Stimulated activated memory B cell treated with anti-CD40 and anti-IgM and Interleukin-4, amounts not matched to agents 10 μg/mL and 1 μg/mL and 100 μg/mL, for 72 hours (primary cell): Measurements from ENCODE around the gene NOD2.

ENCODE experiments used
- ATAC-seq: fragments of 150-1000 bp; cut with Tn5 transposase; 2 replicates; pipeline ENCODE4 v1.10.0; 2021
- H3K27ac Mint-ChIP-seq: one replicate; pipeline ENCODE4 v1.8.0; 2022; ENCODE audit warnings: mild to moderate bottlenecking, mixed read lengths
- H3K27me3 Mint-ChIP-seq: one replicate; pipeline ENCODE4 v1.8.0; 2022; ENCODE audit warnings: mixed read lengths
- H3K36me3 Mint-ChIP-seq: one replicate; pipeline ENCODE4 v1.8.0; 2022; ENCODE audit warnings: mixed read lengths
- H3K4me1 Mint-ChIP-seq: one replicate; pipeline ENCODE4 v1.8.0; 2022; ENCODE audit warnings: mixed read lengths
- H3K4me3 Mint-ChIP-seq: one replicate; pipeline ENCODE4 v1.8.0; 2022; ENCODE audit warnings: mild to moderate bottlenecking, moderate library complexity, mixed read lengths
- H3K9me3 Mint-ChIP-seq: one replicate; pipeline ENCODE4 v1.8.0; 2022; ENCODE audit warnings: mixed read lengths

NOD2 gene

GRCh38 chr16:50712560-50712898 lies 19.1 kb downstream of the NOD2 start:
- no peak overlapping the region for H3K4me3 Mint-ChIP-seq
- no peaks in the 10 kb centered on the region for H3K27me3 Mint-ChIP-seq
- peaks cover 32% of the 10 kb centered on the region for H3K4me1 Mint-ChIP-seq
- H3K27ac Mint-ChIP-seq = no peak overlapping the region
- no peaks in the 10 kb centered on the region for H3K36me3 Mint-ChIP-seq
- H3K9me3 Mint-ChIP-seq = no peaks in the 10 kb centered on the region
- no peak for ATAC-seq

GRCh38 chr16:50712956-50713355 lies 19.6 kb downstream of the NOD2 start:
- no peaks in the 10 kb centered on the region for H3K9me3 Mint-ChIP-seq
- no peak overlapping the region for H3K27ac Mint-ChIP-seq
- no peaks in the 10 kb centered on the region for H3K27me3 Mint-ChIP-seq
- no peak for ATAC-seq
- no peak overlapping the region for H3K4me3 Mint-ChIP-seq
- H3K4me1 Mint-ChIP-seq = peaks cover 28% of the 10 kb centered on the region
- no peaks in the 10 kb centered on the region for H3K36me3 Mint-ChIP-seq

DNA sequence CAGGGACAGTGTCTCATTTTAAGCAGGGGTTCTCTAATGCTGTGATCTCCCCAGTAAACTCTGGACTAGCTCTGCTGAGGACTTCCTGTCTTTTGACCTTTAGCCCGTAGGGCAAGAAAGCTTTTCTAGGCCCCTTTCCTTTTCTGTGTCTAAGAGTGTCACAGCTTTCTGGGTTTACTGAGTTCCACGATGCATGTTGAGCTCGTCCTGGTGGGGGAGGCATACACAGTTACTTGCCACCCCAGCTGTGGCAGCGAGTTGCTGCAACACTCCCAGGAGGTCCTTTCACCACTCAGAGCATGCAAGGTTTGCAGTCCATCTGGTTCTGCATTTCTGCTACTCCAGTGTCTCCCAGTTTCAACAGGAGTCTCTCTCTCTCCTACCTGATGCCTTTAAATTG lies 23.7 kb downstream of the NOD2 start:
- H3K27ac Mint-ChIP-seq = no peak overlapping the region
- H3K27me3 Mint-ChIP-seq = no peaks in the 10 kb centered on the region
- no peaks in the 10 kb centered on the region for H3K36me3 Mint-ChIP-seq
- no peaks in the 10 kb centered on the region for H3K9me3 Mint-ChIP-seq
- H3K4me1 Mint-ChIP-seq = peaks cover 5% of the 10 kb centered on the region
- no peak for ATAC-seq
- no peak overlapping the region for H3K4me3 Mint-ChIP-seq

DNA sequence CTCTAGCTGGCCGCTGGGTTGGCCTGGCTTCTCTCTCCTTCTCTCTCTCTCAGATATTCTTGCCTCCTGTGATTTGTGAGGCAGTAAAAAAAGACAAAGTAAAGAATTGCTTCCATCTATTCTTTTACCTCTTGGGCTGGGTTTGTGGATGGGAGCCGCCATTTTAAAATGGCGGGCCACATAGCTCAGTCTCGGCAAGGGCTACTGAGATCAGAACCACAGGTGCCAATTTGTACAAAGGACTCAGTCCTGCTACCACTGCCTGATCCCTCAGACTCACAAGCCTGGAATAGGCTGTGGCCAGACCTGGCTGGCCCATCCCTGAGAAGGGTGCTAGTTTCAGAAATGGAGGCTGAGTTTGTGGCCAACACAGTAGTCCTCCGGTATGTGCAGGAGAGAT lies 24.1 kb downstream of the NOD2 start:
- Mint-ChIP-seq H3K9me3 (no peaks in the 10 kb centered on the region), H3K4me3 (no peak overlapping the region), H3K27ac (no peak overlapping the region), H3K27me3 (no peaks in the 10 kb centered on the region), H3K36me3 (peaks cover 3% of the 10 kb centered on the region), H3K4me1 (peaks cover 5% of the 10 kb centered on the region)
- ATAC-seq = no peak

GRCh38 chr16:50718061-50718760 lies 24.8 kb downstream of the NOD2 start:
- no peak overlapping the region for H3K4me3 Mint-ChIP-seq

DNA sequence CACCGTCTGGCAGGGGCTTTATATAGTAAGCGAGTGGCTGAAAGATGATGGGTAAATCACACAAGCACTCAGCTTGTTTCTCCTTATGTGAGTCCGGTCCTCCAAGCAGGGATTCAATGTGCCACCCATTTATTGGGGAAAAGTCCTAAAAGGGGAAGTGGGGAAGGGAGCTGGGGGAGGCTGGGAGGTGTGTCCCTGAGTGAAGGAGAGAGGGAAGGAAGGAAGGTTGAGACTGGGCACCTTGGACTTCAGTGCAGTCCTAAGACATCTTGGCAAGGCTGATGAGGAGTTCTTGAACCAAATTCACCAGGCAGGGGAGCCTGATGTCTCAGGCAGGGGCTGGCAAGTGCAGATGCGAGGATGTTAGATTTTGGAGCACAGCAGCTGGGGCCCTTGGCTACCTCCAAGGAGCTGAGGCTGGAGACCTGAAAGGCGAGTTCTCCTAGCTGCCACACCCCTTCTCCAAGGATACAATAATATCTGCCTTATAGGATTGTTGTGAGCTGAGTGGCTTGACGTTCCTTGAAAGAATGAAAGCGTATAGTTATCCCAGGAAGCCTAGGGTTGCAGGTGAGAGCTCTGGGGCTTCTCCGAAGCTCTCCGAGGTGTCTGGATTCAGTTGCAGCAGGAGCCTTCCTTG lies 25.5 kb downstream of the NOD2 start:
- ATAC-seq = no peak
- H3K36me3 Mint-ChIP-seq = peaks cover 16% of the 10 kb centered on the region
- peaks cover 3% of the 10 kb centered on the region for H3K9me3 Mint-ChIP-seq
- peaks cover 5% of the 10 kb centered on the region for H3K4me1 Mint-ChIP-seq
- no peak overlapping the region for H3K4me3 Mint-ChIP-seq
- no peak overlapping the region for H3K27ac Mint-ChIP-seq
- H3K27me3 Mint-ChIP-seq = no peaks in the 10 kb centered on the region

More at GRCh38 chr16:50718061-50718760, 24.8 kb downstream of the NOD2 start:
- Mint-ChIP-seq H3K4me1 (peaks cover 5% of the 10 kb centered on the region), H3K9me3 (peaks cover 1% of the 10 kb centered on the region), H3K36me3 (peaks cover 10% of the 10 kb centered on the region), H3K27ac (no peak overlapping the region), H3K27me3 (no peaks in the 10 kb centered on the region)
- ATAC-seq = no peak

DNA sequence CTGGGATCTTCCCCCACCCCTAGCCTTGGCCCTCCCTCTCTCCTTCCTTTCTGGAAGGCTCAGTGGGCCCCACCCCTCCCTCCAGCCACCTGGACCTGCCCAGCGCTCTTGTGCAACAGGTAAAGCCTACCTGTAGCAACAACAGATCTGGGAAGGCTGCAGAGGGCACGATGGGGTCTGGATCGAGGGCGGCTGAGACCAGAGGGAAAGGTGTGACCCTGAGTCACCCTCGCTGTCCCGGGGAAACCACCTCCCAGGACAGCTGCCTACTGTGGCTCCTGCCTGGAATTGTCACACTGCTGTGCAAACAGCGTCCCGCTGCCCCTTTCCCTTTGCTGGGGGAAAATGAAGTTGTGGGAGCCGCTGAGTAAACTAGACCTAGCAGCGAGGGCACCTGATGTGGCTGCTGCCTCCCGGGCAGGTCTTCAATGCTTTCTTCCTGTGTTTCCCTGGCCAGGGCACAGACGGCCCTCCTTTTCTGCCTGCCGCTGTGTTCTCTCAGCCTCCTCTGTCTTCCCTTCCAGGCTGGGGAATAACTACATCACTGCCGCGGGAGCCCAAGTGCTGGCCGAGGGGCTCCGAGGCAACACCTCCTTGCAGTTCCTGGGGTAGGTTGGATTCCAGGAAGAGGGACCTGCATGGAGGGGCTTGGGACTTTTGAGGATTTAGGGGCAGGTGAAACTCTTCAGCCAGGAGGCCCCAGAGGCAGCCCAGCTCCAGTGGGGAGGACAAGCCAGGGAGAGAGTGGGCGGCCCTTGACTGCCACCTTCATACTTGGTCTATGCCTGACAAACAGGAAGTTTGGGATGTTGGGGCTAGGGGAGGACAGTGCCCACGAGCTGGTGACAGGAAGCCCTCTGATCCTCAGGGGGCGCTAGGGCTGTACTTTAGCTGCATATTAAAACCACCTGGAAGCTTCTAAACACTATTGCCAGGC lies 26.3 kb downstream of the NOD2 start:
- ATAC-seq = no peak
- peak overlapping the region; percentile 61 for H3K27ac Mint-ChIP-seq

DNA sequence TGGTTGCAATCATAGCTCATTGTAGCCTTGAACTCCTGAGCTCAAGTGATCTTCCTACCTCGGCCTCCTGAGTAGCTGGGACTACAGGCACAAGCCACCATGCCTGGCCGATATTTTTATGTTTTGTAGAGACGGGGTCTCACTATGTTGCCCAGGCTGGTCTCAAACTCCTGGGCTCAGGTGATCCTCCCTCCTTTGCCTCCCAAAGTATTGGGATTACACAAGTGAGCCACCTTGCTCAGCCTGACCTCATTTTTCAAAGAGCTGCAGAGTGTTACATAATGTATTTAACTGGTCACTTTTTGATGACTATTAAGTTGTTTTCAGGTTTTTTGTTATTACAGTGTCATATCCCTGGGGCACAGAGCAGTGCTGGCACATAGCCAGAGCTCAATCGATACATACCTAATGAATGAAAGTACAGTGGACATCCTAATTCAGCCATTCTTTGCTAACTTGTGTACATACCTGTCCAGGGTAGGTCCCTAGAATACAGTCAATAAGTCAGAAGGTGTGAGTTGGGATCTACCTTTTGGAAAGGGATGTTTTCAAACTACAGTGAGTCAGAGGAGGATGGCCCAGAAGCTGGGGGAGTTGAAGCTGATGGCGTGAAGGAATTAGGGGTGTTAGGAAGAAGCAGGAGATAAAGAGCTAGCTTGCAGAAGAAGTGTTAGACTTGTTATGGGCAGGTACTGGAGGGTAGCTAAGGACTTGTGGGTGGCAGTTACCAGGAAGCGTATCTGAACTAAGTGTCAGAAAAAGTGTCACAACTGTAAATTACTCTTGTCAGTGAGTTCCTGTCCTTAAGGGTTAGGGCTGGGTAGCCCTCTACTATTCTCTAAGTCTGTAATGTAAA lies 28.4 kb downstream of the NOD2 start:
- no peak for ATAC-seq
- no peak overlapping the region for H3K4me3 Mint-ChIP-seq
- no peak overlapping the region for H3K27ac Mint-ChIP-seq
- H3K27me3 Mint-ChIP-seq = no peaks in the 10 kb centered on the region
- H3K36me3 Mint-ChIP-seq = peaks cover 28% of the 10 kb centered on the region
- peaks cover 5% of the 10 kb centered on the region for H3K4me1 Mint-ChIP-seq
- H3K9me3 Mint-ChIP-seq = peaks cover 3% of the 10 kb centered on the region

More for the DNA sequence above, 26.3 kb downstream of the NOD2 start:
- peaks cover 3% of the 10 kb centered on the region for H3K9me3 Mint-ChIP-seq
- peaks cover 22% of the 10 kb centered on the region for H3K36me3 Mint-ChIP-seq
- H3K27me3 Mint-ChIP-seq = no peaks in the 10 kb centered on the region
- H3K4me3 Mint-ChIP-seq = no peak overlapping the region
- H3K4me1 Mint-ChIP-seq = peaks cover 5% of the 10 kb centered on the region

- Mint-ChIP-seq H3K27me3 (no peaks in the 10 kb centered on the region), H3K4me1 (peaks cover 5% of the 10 kb centered on the region), H3K9me3 (peaks cover 3% of the 10 kb centered on the region), H3K36me3 (peaks cover 28% of the 10 kb centered on the region), H3K27ac (no peak overlapping the region), H3K4me3 (no peak overlapping the region)
- ATAC-seq = no peak
Observed at GRCh38 chr16:50722405-50722737, 29.0 kb downstream of the NOD2 start.

DNA sequence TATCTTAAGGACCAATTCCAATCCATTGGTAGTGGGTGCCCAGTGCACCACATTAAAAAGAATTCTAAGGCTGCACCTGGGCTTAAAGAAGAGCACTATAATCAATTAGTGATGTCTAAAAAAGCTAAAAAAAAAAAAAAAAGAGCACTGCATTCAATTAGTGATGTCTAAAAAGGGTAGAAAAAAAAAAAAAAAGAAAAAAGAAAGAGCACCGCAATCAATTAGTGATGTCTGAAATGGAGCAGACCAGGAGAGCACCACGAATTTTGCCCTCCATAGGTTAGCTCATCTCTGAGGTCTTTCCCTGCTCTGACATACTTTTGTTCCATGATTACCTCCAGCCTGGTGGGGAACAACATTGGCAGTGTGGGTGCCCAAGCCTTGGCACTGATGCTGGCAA lies 29.6 kb downstream of the NOD2 start:
- Mint-ChIP-seq H3K9me3 (peaks cover 3% of the 10 kb centered on the region), H3K4me1 (peaks cover 5% of the 10 kb centered on the region), H3K27ac (no peak overlapping the region), H3K27me3 (no peaks in the 10 kb centered on the region), H3K36me3 (peaks cover 28% of the 10 kb centered on the region), H3K4me3 (no peak overlapping the region)
- no peak for ATAC-seq

- ATAC-seq = no peak
- no peak overlapping the region for H3K27ac Mint-ChIP-seq
Observed at GRCh38 chr16:50724306-50724705, 30.9 kb downstream of the NOD2 start.

DNA sequence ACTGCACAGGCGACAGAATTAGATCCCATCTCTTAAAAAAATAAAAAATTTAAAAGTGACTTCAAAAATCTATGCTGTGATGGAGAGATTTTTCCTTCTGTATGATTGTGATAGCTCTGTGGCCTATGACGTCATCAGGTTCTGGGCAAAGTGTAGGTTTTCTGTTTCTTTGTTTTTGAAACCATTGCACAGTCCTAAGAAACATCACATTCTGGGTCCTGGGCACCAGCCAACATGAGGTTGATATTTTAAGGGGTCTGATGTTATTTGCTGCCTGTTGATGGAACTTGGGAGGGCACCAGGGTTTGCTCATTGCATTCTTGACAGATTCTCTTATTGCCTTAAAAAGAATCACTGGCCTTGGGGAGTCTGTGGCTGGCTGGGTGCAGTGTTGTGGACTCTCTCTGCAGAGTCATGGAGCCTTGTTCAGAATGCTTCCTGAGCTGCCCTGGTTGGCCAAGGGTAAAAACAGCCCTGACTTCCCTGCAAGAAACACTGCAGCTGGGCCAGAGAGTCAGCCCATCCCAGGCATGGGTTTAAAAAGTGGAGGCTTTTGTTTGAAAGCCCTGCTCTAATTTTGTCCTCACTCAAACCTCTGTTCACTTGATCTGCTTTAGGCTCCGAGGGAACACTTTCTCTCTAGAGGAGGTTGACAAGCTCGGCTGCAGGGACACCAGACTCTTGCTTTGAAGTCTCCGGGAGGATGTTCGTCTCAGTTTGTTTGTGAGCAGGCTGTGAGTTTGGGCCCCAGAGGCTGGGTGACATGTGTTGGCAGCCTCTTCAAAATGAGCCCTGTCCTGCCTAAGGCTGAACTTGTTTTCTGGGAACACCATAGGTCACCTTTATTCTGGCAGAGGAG lies 38.0 kb downstream of the NOD2 start:
- Mint-ChIP-seq H3K36me3 (peaks cover 6% of the 10 kb centered on the region), H3K4me1 (peaks cover 21% of the 10 kb centered on the region), H3K27me3 (no peaks in the 10 kb centered on the region), H3K4me3 (no peak overlapping the region), H3K9me3 (no peaks in the 10 kb centered on the region), H3K27ac (no peak overlapping the region)
- ATAC-seq = no peak

More at GRCh38 chr16:50724306-50724705, 30.9 kb downstream of the NOD2 start:
- Mint-ChIP-seq H3K4me3 (no peak overlapping the region), H3K4me1 (peaks cover 5% of the 10 kb centered on the region), H3K9me3 (peaks cover 3% of the 10 kb centered on the region), H3K36me3 (peaks cover 28% of the 10 kb centered on the region), H3K27me3 (no peaks in the 10 kb centered on the region)

- no peak for ATAC-seq
- Mint-ChIP-seq H3K27me3 (no peaks in the 10 kb centered on the region), H3K36me3 (peaks cover 6% of the 10 kb centered on the region), H3K4me1 (peaks cover 29% of the 10 kb centered on the region), H3K27ac (no peak overlapping the region), H3K9me3 (no peaks in the 10 kb centered on the region), H3K4me3 (no peak overlapping the region)
Observed at GRCh38 chr16:50731989-50732832, 38.8 kb downstream of the NOD2 start.
